Measurements from ENCODE around the gene VWA8.

DNA sequence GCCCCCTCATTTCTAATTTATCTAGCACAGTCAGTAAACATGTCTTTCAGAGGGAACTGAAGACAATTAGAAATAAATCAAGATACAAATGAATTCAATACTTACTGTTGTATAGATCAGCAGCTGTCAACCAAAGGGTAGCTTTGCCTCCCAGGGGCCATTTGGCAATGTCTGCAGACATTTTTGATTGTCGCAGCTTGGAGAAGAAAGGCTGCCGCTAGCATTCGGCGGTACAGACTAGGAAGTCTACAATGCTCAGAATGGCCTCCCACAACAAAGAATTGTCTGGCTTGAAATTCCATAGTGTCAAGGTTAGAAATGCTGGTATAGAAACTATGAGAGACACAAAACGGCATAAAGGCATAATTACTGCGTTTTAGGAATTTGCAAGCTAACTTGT is 412.0 kb downstream of the VWA8 start:
- TF ChIP-seq POLR2A (IDR thresholded peaks at IDR 0.05; ENCODE audit: low read length) (no peak), GATA1 (IDR thresholded peaks at IDR 0.05; ENCODE audit: low read depth, low read length) (no peak)
